ENCODE measurements around the gene DDX41.

DDX41 gene

DNA sequence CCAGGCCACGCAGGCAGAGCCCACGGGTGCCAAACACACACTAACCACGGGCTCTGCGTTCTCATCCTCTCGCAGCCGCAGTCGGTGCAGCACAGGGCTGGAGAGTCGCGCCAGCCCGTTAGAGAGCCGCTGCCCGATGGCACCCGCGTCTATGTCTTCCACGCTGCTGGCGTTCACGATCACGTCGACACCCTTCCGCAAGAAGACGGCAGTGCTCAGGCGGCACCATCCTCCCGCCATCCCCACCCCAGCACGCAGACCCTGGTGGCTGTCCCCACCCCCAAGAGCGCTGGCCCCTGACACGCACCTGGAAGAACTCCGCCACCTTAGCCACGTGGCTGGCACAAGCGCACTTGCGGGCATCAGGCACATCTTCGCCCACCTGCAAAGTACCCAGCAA is 49.3 kb downstream of the DDX41 start:
- DNase-seq: no peak

DNA sequence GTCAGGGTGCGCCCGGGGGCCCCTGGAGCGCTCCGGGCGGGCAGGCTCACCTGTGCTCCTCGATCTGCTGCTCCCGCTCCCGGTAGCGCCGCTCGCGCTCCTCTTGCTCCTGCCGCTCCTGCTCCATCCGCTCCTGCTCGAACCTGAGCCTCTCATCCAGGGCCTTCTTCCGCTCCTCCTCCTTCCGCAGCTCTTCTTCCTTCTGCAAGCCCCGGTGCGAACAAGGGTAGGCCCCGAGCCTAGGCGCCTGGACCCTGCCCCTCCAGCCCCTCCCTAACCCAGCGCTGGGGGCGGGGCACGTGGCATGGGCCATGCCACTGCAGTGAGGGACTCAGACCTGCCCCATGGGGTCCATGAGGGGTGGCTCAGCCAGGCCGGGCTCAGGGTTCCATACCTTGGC is 49.9 kb downstream of the DDX41 start:
- DNase-seq: no peak

DNA sequence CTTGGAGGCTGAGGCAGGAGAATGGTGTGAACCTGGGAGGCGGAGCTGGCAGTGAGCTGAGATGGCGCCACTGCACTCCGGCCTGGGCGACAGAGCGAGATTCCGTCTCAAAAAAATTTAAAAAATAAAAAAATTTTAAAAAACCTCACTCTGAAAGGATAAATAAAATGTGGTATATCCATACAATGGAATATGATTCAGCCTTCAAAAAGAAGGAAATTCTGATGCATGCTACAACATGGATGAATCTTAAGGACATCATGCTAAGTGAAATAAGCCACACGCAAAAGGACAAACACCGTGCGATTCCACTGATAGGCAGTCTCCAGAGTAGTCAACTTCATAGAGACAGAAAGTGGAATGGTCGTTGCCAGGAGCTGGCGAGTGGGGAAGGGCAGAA is 51.7 kb downstream of the DDX41 start:
- no peak for DNase-seq

DNA sequence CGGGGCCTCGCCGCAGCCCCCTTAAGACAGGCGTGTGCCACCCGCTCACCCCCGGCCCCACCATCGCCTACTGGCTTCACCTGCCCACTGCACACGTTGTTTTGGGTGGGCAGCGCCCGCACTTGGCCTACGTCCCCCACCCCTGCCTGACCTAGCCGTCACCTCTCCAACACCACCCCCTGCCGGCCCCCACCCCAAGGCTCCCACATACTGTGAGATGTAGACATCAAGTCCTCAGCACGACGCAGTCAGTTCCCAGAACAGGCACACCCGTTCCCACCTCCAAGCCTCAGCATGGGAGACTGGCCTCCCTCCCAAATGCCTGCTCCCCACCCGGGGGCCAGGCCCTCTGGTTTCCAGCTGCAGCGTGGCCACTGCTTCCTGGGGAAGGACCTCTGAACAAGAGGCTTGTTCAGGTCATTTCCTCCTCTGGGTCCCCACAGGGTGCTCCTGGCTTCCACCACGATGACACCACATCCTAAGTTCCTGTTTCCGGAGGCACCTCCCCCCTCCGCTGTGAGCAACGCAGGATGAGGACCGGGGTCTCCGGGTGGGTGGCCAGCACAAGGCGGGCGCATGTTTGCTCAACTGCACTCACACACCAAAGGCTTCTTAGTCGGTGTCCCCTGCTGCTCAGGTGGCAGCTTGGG is 54.6 kb downstream of the DDX41 start:
- DNase-seq: no peak
